Measurements from ENCODE around the gene CLMN. TPM values are rescaled to one million over a fixed set of nuclear protein-coding genes. Genes with fewer than 3 reads are reported as not detected.

The CLMN gene
- total and polyA plus RNA-seq, 2 experiments from 2014 or later = 3.2 to 5.7 TPM

GRCh38 chr14:95304342-95304741 lies 15.4 kb downstream of the CLMN start (continued):
- TF ChIP-seq CREB1 (CRISPR knock-in tag; IDR thresholded peaks at IDR 0.05; ENCODE audit: low read depth) = no peak
- no peak for TF ChIP-seq STAT1 (IDR thresholded peaks at IDR 0.05; ENCODE audit: unreplicated experiment)
- no peak for TF ChIP-seq EZH2 (IDR thresholded peaks at IDR 0.05; ENCODE audit: low read depth, unreplicated experiment)
- TF ChIP-seq ZNF114 (CRISPR knock-in tag; IDR thresholded peaks at IDR 0.05) = no peak
- no peak for TF ChIP-seq REST (IDR thresholded peaks at IDR 0.05; ENCODE audit: unreplicated experiment)
- no peak for TF ChIP-seq NANOG (IDR thresholded peaks at IDR 0.05; ENCODE audit: borderline replicate concordance)

- H3K36me3 Mint-ChIP-seq (ENCODE audit: low read depth) = no peaks in the 10 kb centered on the region
- Histone ChIP-seq H3K4me3 (no peak overlapping the region), H3K36me3 (ENCODE audit: insufficient read depth) (no peaks in the 10 kb centered on the region), H3F3A (replicated peaks; ENCODE audit: low read depth) (no peaks in the 10 kb centered on the region), H3K4me1 (ENCODE audit: insufficient read depth) (no peaks in the 10 kb centered on the region), H3K27ac (ENCODE audit: low read depth) (no peak overlapping the region), H3K79me2 (replicated peaks; ENCODE audit: insufficient read depth) (no peaks in the 10 kb centered on the region), H4K20me1 (replicated peaks; ENCODE audit: insufficient read depth) (no peaks in the 10 kb centered on the region), H3K4me2 (no peak overlapping the region), H2AFZ (no peak overlapping the region), H3K9me2 (ENCODE audit: insufficient read depth) (no peaks in the 10 kb centered on the region), H3K27me3 (ENCODE audit: insufficient read depth) (no peaks in the 10 kb centered on the region)
- peaks cover 11% of the 10 kb centered on the region; the same call in 2 of the 3 replicates for H3K4me1 Mint-ChIP-seq
- H3K27ac Mint-ChIP-seq = no peak overlapping the region
- H3K9me3 Mint-ChIP-seq = no peaks in the 10 kb centered on the region
- ATAC-seq (no peak), DNase-seq (ENCODE audit: low spot score) (no peak)
- H3K27me3 Mint-ChIP-seq (ENCODE audit: insufficient read depth, low read depth, poor library complexity) = peaks cover 9% of the 10 kb centered on the region
- H3K4me3 Mint-ChIP-seq = no peak overlapping the region
- TF ChIP-seq REST (IDR thresholded peaks at IDR 0.05; ENCODE audit: unreplicated experiment) (no peak), STAT1 (IDR thresholded peaks at IDR 0.05; ENCODE audit: unreplicated experiment) (no peak), ETS1 (IDR thresholded peaks at IDR 0.05) (no peak), NANOG (IDR thresholded peaks at IDR 0.05; ENCODE audit: borderline replicate concordance) (no peak), POLR2AphosphoS5 (IDR thresholded peaks at IDR 0.05; ENCODE audit: low read depth) (no peak), CREB1 (CRISPR knock-in tag; IDR thresholded peaks at IDR 0.05; ENCODE audit: low read depth) (no peak), EZH2phosphoT487 (IDR thresholded peaks at IDR 0.05; ENCODE audit: unreplicated experiment) (no peak), ZNF331 (CRISPR knock-in tag; IDR thresholded peaks at IDR 0.05; ENCODE audit: low read depth) (no peak), CTCF (conservative IDR thresholded peaks at IDR 0.05; ENCODE audit: low read depth in 2 of 2) (no peak), ZNF114 (CRISPR knock-in tag; IDR thresholded peaks at IDR 0.05) (no peak)
Measured at GRCh38 chr14:95303552-95303951, 16.2 kb downstream of the CLMN start.
